IMR-90 (cell line): Measurements from ENCODE around the gene TBC1D32. TPM values are rescaled to one million over a fixed set of nuclear protein-coding genes. Genes with fewer than 3 reads are reported as not detected.
"Not testable (repeated sequence)": the region's sequence is repeated elsewhere in the genome, so short reads cannot be mapped to it uniquely, and the experiment has no call there.

Experiments used
- ATAC-seq: fragments of 200-7000 bp; cut with Tn5 transposase; 2 replicates; pipeline ENCODE4 v1.9.1; 2020; ENCODE audit warnings: low read depth, mild to moderate bottlenecking, moderate library complexity
- BruUV-seq: library from RNA; stranded (reverse); fragments of 400-500 nt; replicated peaks from 2 replicates; lab custom pipeline; 2021; lab: Mats Ljungman, UMichigan
- CTCF ChIA-PET: fragments of 300-600 bp; formaldehyde crosslinking; extraction: SDS; loops from one replicate; lab custom pipeline; 2021; ENCODE audit warnings: antibody characterized with exemption; lab: Yijun Ruan, JAX
- POLR2A ChIA-PET: fragments of 300-600 bp; sonication (Branson Sonifier 250); formaldehyde crosslinking; loops from one replicate; lab custom pipeline; 2022; ENCODE audit warnings: antibody characterized with exemption; ENCODE audit not compliant: unreplicated experiment; lab: Charles Lee
- DNase-seq: peaks from one replicate; pipeline ENCODE4 v3.0.0; 2013
- H2AFZ ChIP-seq: replicated peaks from 2 replicates; pipeline ENCODE3; 2013; ENCODE audit warnings: low read length, mild to moderate bottlenecking; ENCODE audit not compliant: poor library complexity
- H2AK5ac ChIP-seq: 2 replicates; pipeline ENCODE4 v1.6.1; 2013; ENCODE audit warnings: low read depth, low read length, inconsistent platforms
- H2AK9ac ChIP-seq: replicated peaks from 2 replicates; pipeline ENCODE3; 2013; ENCODE audit warnings: mild to moderate bottlenecking, low read depth, low read length, moderate library complexity; ENCODE audit not compliant: poor library complexity
- H2BK120ac ChIP-seq: 2 replicates; pipeline ENCODE4 v1.6.1; 2013; ENCODE audit warnings: low read depth, low read length, inconsistent platforms
- H2BK15ac ChIP-seq: 3 replicates; pipeline ENCODE4 v1.6.1; 2013; ENCODE audit warnings: low read depth, low read length, inconsistent platforms
- H2BK20ac ChIP-seq: 2 replicates; pipeline ENCODE4 v1.6.1; 2013; ENCODE audit warnings: low read depth, mild to moderate bottlenecking, inconsistent platforms, low read length, moderate library complexity
- H2BK5ac ChIP-seq: 2 replicates; pipeline ENCODE4 v1.6.1; 2013; ENCODE audit warnings: mild to moderate bottlenecking, low read depth, low read length, inconsistent platforms; ENCODE audit not compliant: poor library complexity, severe bottlenecking
- H3K14ac ChIP-seq: replicated peaks from 2 replicates; pipeline ENCODE4 v1.6.1; 2013; ENCODE audit warnings: low read depth, low read length, inconsistent platforms
- H3K18ac ChIP-seq: 2 replicates; pipeline ENCODE4 v1.6.1; 2013; ENCODE audit warnings: low read depth, low read length, control low read depth
- H3K23ac ChIP-seq: 2 replicates; pipeline ENCODE4 v1.6.1; 2013; ENCODE audit warnings: low read depth, low read length, inconsistent platforms
- H3K27ac ChIP-seq: 2 replicates; pipeline ENCODE4 v1.5.1; 2013; ENCODE audit warnings: mild to moderate bottlenecking, control low read depth, low read length; ENCODE audit not compliant: insufficient read depth
- H3K27me3 ChIP-seq: 2 replicates; pipeline ENCODE4 v1.6.1; 2013; ENCODE audit warnings: low read length; ENCODE audit not compliant: control insufficient read depth, insufficient read depth
- H3K36me3 ChIP-seq: 2 replicates; pipeline ENCODE4 v1.6.1; 2013; ENCODE audit warnings: low read length, mixed read lengths; ENCODE audit not compliant: control insufficient read depth, insufficient read depth
- H3K4ac ChIP-seq: 2 replicates; pipeline ENCODE4 v1.6.1; 2013; ENCODE audit warnings: low read depth, low read length, inconsistent platforms
- H3K4me1 ChIP-seq: 2 replicates; pipeline ENCODE4 v1.6.1; 2013; ENCODE audit warnings: low read length, mixed read lengths; ENCODE audit not compliant: control insufficient read depth, insufficient read depth
- H3K4me2 ChIP-seq: 2 replicates; pipeline ENCODE4 v1.6.1; 2013; ENCODE audit warnings: low read depth, mild to moderate bottlenecking, control low read depth, low read length, moderate library complexity
- H3K4me3 ChIP-seq: 2 replicates; pipeline ENCODE4 v1.5.1; 2013; ENCODE audit warnings: low read depth, mild to moderate bottlenecking, control low read depth, low read length, moderate library complexity; ENCODE audit not compliant: insufficient read depth
- H3K56ac ChIP-seq: 2 replicates; pipeline ENCODE4 v1.6.1; 2013; ENCODE audit warnings: low read length, inconsistent platforms; ENCODE audit not compliant: insufficient read depth; ENCODE audit errors: extremely low read depth
- H3K79me1 ChIP-seq, 2 experiments: 2 replicates each; pipeline ENCODE4 v1.6.1; 2013; ENCODE audit warnings: low read length in 2 of 2, inconsistent platforms in 1 of 2, low read depth in 1 of 2
- H3K9ac ChIP-seq: 2 replicates; pipeline ENCODE4 v1.6.1; 2013; ENCODE audit warnings: low read depth, low read length, control low read depth
- H3K9me1 ChIP-seq: 2 replicates; pipeline ENCODE4 v1.6.1; 2013; ENCODE audit warnings: low read length, inconsistent platforms; ENCODE audit not compliant: insufficient read depth
- H3K9me3 ChIP-seq: 2 replicates; pipeline ENCODE4 v1.6.1; 2013; ENCODE audit warnings: low read length; ENCODE audit not compliant: control insufficient read depth, insufficient read depth
- H4K20me1 ChIP-seq: 2 replicates; pipeline ENCODE4 v1.6.1; 2013; ENCODE audit warnings: low read length, inconsistent platforms; ENCODE audit not compliant: insufficient read depth
- H4K5ac ChIP-seq: 2 replicates; pipeline ENCODE4 v1.6.1; 2013; ENCODE audit warnings: mild to moderate bottlenecking, low read depth, low read length, control low read depth
- H4K8ac ChIP-seq, 2 experiments: 2 replicates each; pipeline ENCODE4 v1.6.1; 2013; ENCODE audit warnings: low read depth in 2 of 2, low read length in 2 of 2, control low read depth in 1 of 2, inconsistent platforms in 1 of 2
- H4K91ac ChIP-seq: 2 replicates; pipeline ENCODE4 v1.6.1; 2013; ENCODE audit warnings: low read depth, low read length, inconsistent platforms; ENCODE audit not compliant: insufficient read depth
- MAZ ChIP-seq: IDR thresholded peaks from 2 replicates; pipeline ENCODE4 v1.6.1; 2012; ENCODE audit warnings: low read depth, mild to moderate bottlenecking, low read length, improper control_type of control experiment, moderate library complexity, borderline replicate concordance
- POLR2A ChIP-seq: IDR thresholded peaks from 2 replicates; pipeline ENCODE4 v1.6.1; 2012; ENCODE audit warnings: mild to moderate bottlenecking, low read depth, low read length
- WGBS, 2 experiments: methylation state at CpG; one replicate each; pipeline versions ENCODE4 v1.1.5 to v1.1.7; 2013; ENCODE audit warnings: missing lambda C conversion rate in 2 of 2; ENCODE audit not compliant: insufficient read length in 1 of 2; ENCODE audit errors: extremely low coverage in 2 of 2; 5-methylcytosine and 5-hydroxymethylcytosine counted together
- dilution Hi-C: fragments of 300-500 bp; cut with HindIII; formaldehyde crosslinking; loops from one replicate; pipeline ENCODE4 v1.14.3; 2018; ENCODE audit warnings: low sequenced_read_pairs; ENCODE audit not compliant: unreplicated experiment
- in situ Hi-C: fragments of 300-500 bp; cut with MboI; formaldehyde crosslinking; loops from 3 replicates; pipeline ENCODE4 v1.14.3; 2019; ENCODE audit warnings: low sequenced_read_pairs, inconsistent platforms, mixed read lengths
- intact Hi-C: fragments of 100-400 bp; cut with micrococcal nuclease; formaldehyde crosslinking; loops from 2 replicates; pipeline ENCODE4 v1.10.0; 2022
- polyA plus RNA-seq, 3 experiments: library from polyadenylated mRNA; depleted of rRNA; stranded (reverse); fragments of >200 nt; gene quantifications; 2 replicates each; pipeline ENCODE4 v1.2.3, GENCODE V29; 2012; ENCODE audit warnings: low replicate concordance in 1 of 3
- total RNA-seq: library from RNA; depleted of rRNA; stranded (reverse); fragments of >200 nt; gene quantifications from 2 replicates; pipeline ENCODE4 v1.2.3, GENCODE V29; 2012

TBC1D32 gene
- total and polyA plus RNA-seq, 2 of the 4 experiments (the other 2 are of a cell fraction), result 3.0 to 7.2 TPM

- no peak overlapping the region for H3K4me2 ChIP-seq
- H3K4me3 ChIP-seq, result no peak overlapping the region
- H3K14ac ChIP-seq, result no peak overlapping the region
- DNase-seq (no peak), ATAC-seq (no peak)
- H3K27me3 ChIP-seq, result no peaks in the 10 kb centered on the region
- H4K8ac ChIP-seq, result no peak overlapping the region
- no peak overlapping the region for H2BK15ac ChIP-seq
- H3K4me1 ChIP-seq, result no peaks in the 10 kb centered on the region
- H4K5ac ChIP-seq, result no peak overlapping the region
- ChIA-PET CTCF (no interaction called here), POLR2A (interaction anchor here (0.6 kb wide), 1 partner anchor 611 kb away, joined by 5 read pairs; no protein-coding TSS in a partner anchor)
- H2BK120ac ChIP-seq, result no peak overlapping the region
- no peak overlapping the region for H2BK5ac ChIP-seq
- H4K20me1 ChIP-seq, result no peaks in the 10 kb centered on the region
- H3K18ac ChIP-seq, result no peak overlapping the region
- no peaks in the 10 kb centered on the region for H3K36me3 ChIP-seq
- H3K23ac ChIP-seq, result no peak overlapping the region
- no peak overlapping the region for H4K91ac ChIP-seq
- no peak overlapping the region for H2AFZ ChIP-seq
- no peak overlapping the region for H2BK20ac ChIP-seq
- no peak overlapping the region for H2AK5ac ChIP-seq
- BruUV-seq, result no TSS peak
- no peak overlapping the region for H2AK9ac ChIP-seq
- no peak overlapping the region for H3K27ac ChIP-seq
- no peak overlapping the region for H3K4ac ChIP-seq
- TF ChIP-seq POLR2A (no peak), MAZ (no peak)
- H3K9me1 ChIP-seq, result no peaks in the 10 kb centered on the region
- intact Hi-C loops (no loop called here), dilution Hi-C loops (no loop called here), in situ Hi-C loops (no loop called here)
- no peak overlapping the region for H3K9ac ChIP-seq
- no peaks in the 10 kb centered on the region for H3K9me3 ChIP-seq
- no peaks in the 10 kb centered on the region for H3K79me1 ChIP-seq
- H3K56ac ChIP-seq, result no peak overlapping the region
These were observed 31.4 kb downstream of the TBC1D32 start for GRCh38 chr6:121302882-121303281.

- H3K9me1 ChIP-seq, in situ Hi-C loops, H3K4me1 ChIP-seq, H3K27ac ChIP-seq, H3K36me3 ChIP-seq, H4K91ac ChIP-seq, H3K9me3 ChIP-seq, H3K4me3 ChIP-seq, dilution Hi-C loops, POLR2A ChIA-PET, DNase-seq, H4K8ac ChIP-seq, H2BK15ac ChIP-seq, H2BK120ac ChIP-seq, H4K5ac ChIP-seq, H2BK5ac ChIP-seq, H2AK5ac ChIP-seq, H3K4me2 ChIP-seq, H2BK20ac ChIP-seq, BruUV-seq, H3K23ac ChIP-seq, H3K18ac ChIP-seq, ATAC-seq, H3K79me1 ChIP-seq, intact Hi-C loops, H4K20me1 ChIP-seq, H2AFZ ChIP-seq, H2AK9ac ChIP-seq, H3K14ac ChIP-seq, H3K56ac ChIP-seq, CTCF ChIA-PET, H3K27me3 ChIP-seq, H3K9ac ChIP-seq, H3K4ac ChIP-seq: not testable (repeated sequence)
- WGBS, 2 experiments, result no CpG with 5 or more reads among the region's 3 CpGs
These were observed 33.1 kb downstream of the TBC1D32 start for GRCh38 chr6:121301156-121301555.
